Upper lobe of left lung (tissue), 6 donors: ENCODE measurements around the gene GNAO1. TPM values are rescaled to one million over a fixed set of nuclear protein-coding genes. Genes with fewer than 3 reads are reported as not detected.

Source experiments
- ATAC-seq, 2 donors: fragments of 200-7000 bp; cut with Tn5 transposase; one replicate each; pipeline ENCODE4 v1.9.1; 2022; ENCODE audit warnings: mild to moderate bottlenecking in 2 of 2, moderate library complexity in 2 of 2; ENCODE audit not compliant: low FRiP score in 2 of 2
- DNase-seq, 2 donors: peaks; one replicate each; pipeline ENCODE4 v3.0.0-alpha.2; 2019 to 2020
- H3K27ac ChIP-seq, 4 donors: fragments of 200-600 bp; sonication (generic); one replicate each; pipeline ENCODE4 v1.5.1; 2016 to 2019
- H3K27me3 ChIP-seq, 4 donors: fragments of 200-600 bp; sonication (generic); one replicate each; pipeline ENCODE4 v1.5.1; 2017 to 2019
- H3K36me3 ChIP-seq, 4 donors: fragments of 200-600 bp; sonication (generic); one replicate each; pipeline ENCODE4 v1.5.1; 2016 to 2019
- H3K4me1 ChIP-seq, 4 donors: fragments of 200-600 bp; sonication (generic); one replicate each; pipeline ENCODE4 v1.5.1; 2018 to 2019
- H3K4me3 ChIP-seq, 4 donors: fragments of 200-600 bp; sonication (generic); one replicate each; pipeline ENCODE4 v1.5.1; 2017 to 2019; ENCODE audit warnings: mild to moderate bottlenecking in 2 of 4, moderate library complexity in 1 of 4
- H3K9me3 ChIP-seq, 4 donors: fragments of 200-600 bp; sonication (generic); one replicate each; pipeline ENCODE4 v1.5.1; 2018 to 2019
- EP300 ChIP-seq, 4 donors: sonication (generic); formaldehyde crosslinking; IDR thresholded peaks; one replicate each; pipeline ENCODE4 v1.5.1; 2017; ENCODE audit warnings: antibody characterized with exemption in 4 of 4, control low read depth in 2 of 4
- POLR2A ChIP-seq, 4 donors: fragments of 450-650 bp; IDR thresholded peaks; one replicate each; pipeline ENCODE4 v1.5.1; 2016 to 2017; ENCODE audit warnings: antibody characterized with exemption in 4 of 4, mild to moderate bottlenecking in 2 of 4
- POLR2AphosphoS5 ChIP-seq, 2 donors: sonication (generic); formaldehyde crosslinking; IDR thresholded peaks; one replicate each; pipeline ENCODE4 v1.5.1; 2017; ENCODE audit warnings: antibody characterized with exemption in 2 of 2
- WGBS, 2 donors: methylation state at CpG; one replicate each; pipeline ENCODE4 v1.1.5; 2017 to 2018; 5-methylcytosine and 5-hydroxymethylcytosine counted together
- total RNA-seq, 6 donors: library from RNA; depleted of rRNA in 4 of 6; stranded (reverse); fragments of >200 nt in 4 of 6; gene quantifications; one replicate each; pipeline versions ENCODE4 v1.1.0 to v1.2.1, GENCODE V29; 2016 to 2021
- TF ChIP-seq, protein P1 (sequence below), 6 experiments: fragments of 450-650 bp in 4 of 6; fragments of 200-600 bp in 2 of 6; sonication (generic) in 2 of 6; IDR thresholded peaks; one replicate each; pipeline ENCODE4 v1.5.1; 2016 to 2019; ENCODE audit warnings: antibody characterized with exemption in 6 of 6
- donor health status: DM: no; HTN: no; CAD: no; lungs with moderate emphysema.
- donor health status: DM: no; HTN: yes; CAD: no; lungs with severe emphysema.

Gene GNAO1
- total RNA-seq, 6 donors from 2014 or later: 0.46 to 2.7 (median 0.79) TPM; not detected in 1

GRCh38 chr16:56360117-56361008 lies 169.1 kb downstream of the GNAO1 start:
- ATAC-seq (no peak), DNase-seq (peak; percentile 19 to 45)
- Histone ChIP-seq H3K27me3 (no peaks in the 10 kb centered on the region), H3K36me3 (peaks cover 9 to 48% (median 36%) of the 10 kb centered on the region in 4 donors), H3K4me3 (no peak overlapping the region), H3K4me1 (peaks cover 5 to 13% (median 7%) of the 10 kb centered on the region in 4 donors), H3K27ac (no peak overlapping the region), H3K9me3 (no peaks in the 10 kb centered on the region)
- TF ChIP-seq POLR2AphosphoS5 (IDR thresholded peaks at IDR 0.05) (no peak), POLR2A (IDR thresholded peaks at IDR 0.05) (no peak), EP300 (IDR thresholded peaks at IDR 0.05) (no peak)
- TF ChIP-seq, protein P1, sequence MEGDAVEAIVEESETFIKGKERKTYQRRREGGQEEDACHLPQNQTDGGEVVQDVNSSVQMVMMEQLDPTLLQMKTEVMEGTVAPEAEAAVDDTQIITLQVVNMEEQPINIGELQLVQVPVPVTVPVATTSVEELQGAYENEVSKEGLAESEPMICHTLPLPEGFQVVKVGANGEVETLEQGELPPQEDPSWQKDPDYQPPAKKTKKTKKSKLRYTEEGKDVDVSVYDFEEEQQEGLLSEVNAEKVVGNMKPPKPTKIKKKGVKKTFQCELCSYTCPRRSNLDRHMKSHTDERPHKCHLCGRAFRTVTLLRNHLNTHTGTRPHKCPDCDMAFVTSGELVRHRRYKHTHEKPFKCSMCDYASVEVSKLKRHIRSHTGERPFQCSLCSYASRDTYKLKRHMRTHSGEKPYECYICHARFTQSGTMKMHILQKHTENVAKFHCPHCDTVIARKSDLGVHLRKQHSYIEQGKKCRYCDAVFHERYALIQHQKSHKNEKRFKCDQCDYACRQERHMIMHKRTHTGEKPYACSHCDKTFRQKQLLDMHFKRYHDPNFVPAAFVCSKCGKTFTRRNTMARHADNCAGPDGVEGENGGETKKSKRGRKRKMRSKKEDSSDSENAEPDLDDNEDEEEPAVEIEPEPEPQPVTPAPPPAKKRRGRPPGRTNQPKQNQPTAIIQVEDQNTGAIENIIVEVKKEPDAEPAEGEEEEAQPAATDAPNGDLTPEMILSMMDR (IDR thresholded peaks at IDR 0.05): no peak
- 85 to 98% methylated on average over 5 to 15 of the region's 15 CpGs for WGBS, 2 donors

DNA sequence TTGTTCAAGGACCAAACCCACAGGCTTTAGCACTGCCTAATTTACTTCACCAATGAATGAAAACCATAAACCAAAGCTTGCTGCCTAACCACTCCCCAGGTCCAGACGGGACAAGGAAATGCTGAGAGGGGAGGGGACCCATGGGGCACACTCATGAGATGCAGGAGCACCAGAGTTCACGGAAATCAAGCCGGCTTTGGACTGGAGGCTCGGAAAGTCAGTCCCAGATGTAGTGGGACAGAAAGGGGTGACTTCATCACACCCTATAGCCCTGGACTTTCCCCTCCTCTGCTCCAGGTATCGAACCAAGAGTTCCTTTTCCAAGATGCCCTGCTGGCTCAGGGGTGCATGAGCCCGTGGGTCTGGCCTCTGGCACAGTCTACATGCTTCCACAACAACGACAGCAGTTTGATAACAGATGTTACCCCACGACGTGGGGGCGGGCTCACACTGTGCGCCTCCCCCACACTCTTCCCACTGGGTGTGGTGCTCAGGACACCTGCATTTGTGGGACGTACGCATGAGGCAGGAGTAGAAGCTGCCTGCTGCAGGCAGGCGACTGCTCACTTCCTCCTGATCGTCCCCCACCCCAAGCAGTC lies 170.9 kb downstream of the GNAO1 start:
- 83 to 89% methylated on average over 14 to 15 of the region's 15 CpGs for WGBS, 2 donors
- Histone ChIP-seq H3K27me3 (no peaks in the 10 kb centered on the region), H3K27ac (no peak overlapping the region), H3K4me1 (peaks cover 0 to 2% (median 1%) of the 10 kb centered on the region in 4 donors), H3K4me3 (no peak overlapping the region), H3K36me3 (peaks cover 9 to 61% (median 46%) of the 10 kb centered on the region in 4 donors), H3K9me3 (no peaks in the 10 kb centered on the region)
- TF ChIP-seq EP300 (IDR thresholded peaks at IDR 0.05) (no peak), POLR2AphosphoS5 (IDR thresholded peaks at IDR 0.05) (no peak), POLR2A (IDR thresholded peaks at IDR 0.05) (no peak)
- TF ChIP-seq, protein P1 (IDR thresholded peaks at IDR 0.05): no peak
- ATAC-seq (no peak), DNase-seq (peak in 1 of 2 donors; percentile 40)

- DNase-seq: peak in 1 of 2 donors; percentile 63
- no peak for TF ChIP-seq EP300 (IDR thresholded peaks at IDR 0.05)
- TF ChIP-seq, protein P1 (IDR thresholded peaks at IDR 0.05): no peak
- TF ChIP-seq POLR2A (IDR thresholded peaks at IDR 0.05): no peak
- TF ChIP-seq POLR2AphosphoS5 (IDR thresholded peaks at IDR 0.05): no peak
- peaks cover 9 to 67% (median 52%) of the 10 kb centered on the region in 4 donors for H3K36me3 ChIP-seq
Measured at GRCh38 chr16:56362706-56363105, 171.4 kb downstream of the GNAO1 start.

DNA sequence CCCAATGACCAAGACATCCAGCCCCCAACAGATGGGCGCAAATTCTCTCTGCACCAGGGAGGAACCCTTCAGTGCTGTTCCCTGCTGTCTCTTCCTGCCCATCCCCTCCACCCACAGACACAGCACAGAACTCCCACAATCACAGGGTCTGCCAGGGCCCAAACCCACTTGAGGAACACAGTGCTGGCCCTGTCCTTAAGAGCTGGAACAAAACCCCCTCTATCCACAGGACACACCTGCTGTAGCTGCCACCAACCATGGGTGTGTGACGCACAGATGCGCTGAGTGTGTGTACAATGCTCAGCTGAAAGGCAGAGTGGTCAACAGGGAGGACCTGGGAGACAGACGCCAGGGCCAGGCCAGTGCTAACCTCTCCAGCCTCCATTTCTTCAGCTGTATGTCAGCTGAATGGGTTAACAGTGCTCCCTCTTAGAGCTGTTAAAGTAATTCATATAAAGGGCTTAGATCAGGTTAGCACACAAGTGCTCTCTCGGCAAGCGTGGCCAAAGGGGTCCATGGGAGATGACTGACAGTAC lies 172.0 kb downstream of the GNAO1 start:
- Histone ChIP-seq H3K36me3 (peaks cover 9 to 72% (median 56%) of the 10 kb centered on the region in 4 donors), H3K27me3 (no peaks in the 10 kb centered on the region), H3K4me1 (no peaks in the 10 kb centered on the region), H3K9me3 (no peaks in the 10 kb centered on the region), H3K4me3 (no peak overlapping the region), H3K27ac (no peak overlapping the region)
- DNase-seq (no peak), ATAC-seq (no peak)
- WGBS, 2 donors: 94 to 100% methylated on average over 6 of the region's 6 CpGs
- TF ChIP-seq POLR2A (IDR thresholded peaks at IDR 0.05) (no peak), POLR2AphosphoS5 (IDR thresholded peaks at IDR 0.05) (no peak), EP300 (IDR thresholded peaks at IDR 0.05) (no peak)
- TF ChIP-seq, protein P1 (IDR thresholded peaks at IDR 0.05): no peak

More at GRCh38 chr16:56362706-56363105, 171.4 kb downstream of the GNAO1 start:
- no peaks in the 10 kb centered on the region for H3K27me3 ChIP-seq
- no peak overlapping the region for H3K27ac ChIP-seq
- no peaks in the 10 kb centered on the region for H3K4me1 ChIP-seq
- WGBS, 2 donors: 92 to 95% methylated on average over 17 of the region's 17 CpGs
- H3K4me3 ChIP-seq: no peak overlapping the region
- no peak for ATAC-seq
- no peaks in the 10 kb centered on the region for H3K9me3 ChIP-seq
